Mesothelial cell of epicardium (in vitro differentiated cells): Measurements from ENCODE around the gene ALDH1L2. TPM values are rescaled to one million over a fixed set of nuclear protein-coding genes. Genes with fewer than 3 reads are reported as not detected.

Source experiments
- DNase-seq, 2 experiments: peaks; one replicate each; pipeline ENCODE4 v3.0.0; 2021; ENCODE audit warnings: low spot score in 2 of 2; ENCODE audit not compliant: unreplicated experiment in 2 of 2
- H3K27ac Mint-ChIP-seq: 2 replicates; pipeline ENCODE4 v1.8.0; 2021; ENCODE audit warnings: mixed read lengths
- H3K27me3 Mint-ChIP-seq: 2 replicates; pipeline ENCODE4 v1.8.0; 2021; ENCODE audit warnings: low read depth, mixed read lengths
- H3K36me3 Mint-ChIP-seq: 2 replicates; pipeline ENCODE4 v1.8.0; 2021; ENCODE audit warnings: mixed read lengths
- H3K4me1 Mint-ChIP-seq: 2 replicates; pipeline ENCODE4 v1.8.0; 2021; ENCODE audit warnings: mixed read lengths
- H3K4me3 Mint-ChIP-seq: 2 replicates; pipeline ENCODE4 v1.8.0; 2021; ENCODE audit warnings: mild to moderate bottlenecking, moderate library complexity, mixed read lengths
- H3K9me3 Mint-ChIP-seq: 2 replicates; pipeline ENCODE4 v1.8.0; 2021; ENCODE audit warnings: mixed read lengths
- CTCF ChIP-seq: fragments of 200-600 bp; sonication (generic); IDR thresholded peaks from one replicate; pipeline ENCODE4 v1.5.0; 2021; ENCODE audit warnings: antibody characterized with exemption; ENCODE audit not compliant: unreplicated experiment
- total RNA-seq: library from RNA; stranded (reverse); gene quantifications from 3 replicates; pipeline ENCODE4 v1.2.1, GENCODE V29; 2021

ALDH1L2 gene
- total RNA-seq, 1 donor from 2014 or later = 3.2 TPM

DNA sequence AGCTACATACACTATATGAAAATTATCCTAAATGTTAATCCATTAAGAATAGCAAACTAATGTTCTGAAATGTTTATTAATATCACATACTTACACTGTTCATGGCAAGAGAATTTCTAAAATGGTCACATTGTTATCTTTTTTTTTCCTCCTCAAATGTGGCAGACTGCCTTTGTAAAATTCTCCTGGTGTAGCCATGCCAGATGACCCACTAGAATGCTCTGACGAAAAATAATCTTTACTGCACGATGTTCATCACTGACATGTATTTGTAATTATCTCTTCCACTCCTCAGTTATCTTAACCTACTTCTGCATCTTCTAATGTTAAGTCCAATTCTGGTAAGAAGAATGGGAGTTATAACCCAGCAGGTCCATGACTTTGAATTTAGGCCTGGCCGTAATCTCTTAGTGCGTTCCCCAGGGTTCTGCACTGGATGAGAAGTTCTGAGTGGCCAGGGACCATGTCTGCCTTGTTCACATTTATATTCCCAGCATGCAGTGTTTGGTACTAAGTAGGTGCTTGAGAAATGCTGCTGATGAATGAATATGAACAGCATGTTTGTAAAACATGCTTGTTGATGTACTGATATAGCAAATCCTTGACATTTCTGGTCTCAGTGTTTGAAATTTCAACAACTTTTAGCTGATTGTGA lies 51.4 kb downstream of the ALDH1L2 start:
- TF ChIP-seq CTCF = no peak
- DNase-seq = no peak
- Mint-ChIP-seq H3K9me3 (no peaks in the 10 kb centered on the region), H3K4me1 (no peaks in the 10 kb centered on the region), H3K27me3 (no peaks in the 10 kb centered on the region), H3K4me3 (no peak overlapping the region), H3K27ac (no peak overlapping the region), H3K36me3 (no peaks in the 10 kb centered on the region)

DNA sequence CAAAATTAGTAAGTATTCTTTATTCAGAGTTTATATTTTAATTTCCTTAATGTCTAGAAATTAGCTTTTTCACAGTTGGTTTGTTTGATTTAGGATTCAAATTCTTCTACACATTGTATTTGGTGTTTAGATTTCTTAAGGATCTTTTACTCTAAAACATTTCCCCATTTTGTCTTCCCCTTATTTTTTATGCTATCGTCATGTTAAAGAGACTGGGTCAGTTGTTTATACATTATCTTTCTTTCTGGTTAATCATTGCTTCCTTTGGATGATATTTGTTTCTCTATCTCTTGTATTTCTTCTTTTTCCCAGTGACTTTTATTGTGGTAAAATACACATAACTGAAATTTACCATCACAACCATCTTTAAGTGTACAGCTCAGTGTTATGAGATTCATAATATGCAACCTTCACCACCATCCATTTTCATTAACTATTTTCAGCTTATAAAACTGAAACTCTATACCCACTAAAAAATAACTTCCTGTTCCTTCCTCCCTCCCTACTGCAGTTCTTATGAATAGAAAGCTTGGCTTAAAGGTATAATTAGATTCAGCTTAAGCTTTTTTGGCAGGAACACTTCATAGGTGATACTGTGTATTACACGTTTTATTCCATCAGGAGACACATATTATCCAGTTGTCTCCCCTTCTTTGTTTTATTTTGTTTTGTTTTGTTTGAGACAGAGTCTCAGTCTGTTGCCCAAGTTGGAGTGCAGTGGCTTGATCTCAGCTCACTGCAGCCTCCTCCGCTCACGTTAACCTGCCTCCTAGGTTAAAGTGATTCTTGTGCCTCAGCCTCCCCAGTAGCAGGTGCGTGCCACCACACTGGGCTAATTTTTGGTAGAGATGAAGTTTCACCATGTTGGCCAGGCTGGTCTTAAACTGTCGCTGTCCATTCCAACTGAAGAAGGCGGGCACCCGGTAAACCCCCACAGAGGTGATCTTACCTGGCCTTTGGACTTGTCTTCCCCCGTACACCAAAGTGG lies 53.1 kb downstream of the ALDH1L2 start:
- TF ChIP-seq CTCF = no peak
- no peak overlapping the region for H3K4me3 Mint-ChIP-seq
- H3K27me3 Mint-ChIP-seq = no peaks in the 10 kb centered on the region
- no peaks in the 10 kb centered on the region for H3K36me3 Mint-ChIP-seq
- no peaks in the 10 kb centered on the region for H3K9me3 Mint-ChIP-seq
- peaks cover 10% of the 10 kb centered on the region for H3K4me1 Mint-ChIP-seq
- no peak overlapping the region for H3K27ac Mint-ChIP-seq
- no peak for DNase-seq

- Mint-ChIP-seq H3K27ac (peak overlapping the region; percentile 67), H3K4me3 (no peak overlapping the region), H3K9me3 (no peaks in the 10 kb centered on the region), H3K36me3 (no peaks in the 10 kb centered on the region), H3K27me3 (no peaks in the 10 kb centered on the region), H3K4me1 (peaks cover 28% of the 10 kb centered on the region)
- no peak for DNase-seq
- TF ChIP-seq CTCF = no peak
Measured at GRCh38 chr12:105026411-105026810, 57.8 kb downstream of the ALDH1L2 start.

DNA sequence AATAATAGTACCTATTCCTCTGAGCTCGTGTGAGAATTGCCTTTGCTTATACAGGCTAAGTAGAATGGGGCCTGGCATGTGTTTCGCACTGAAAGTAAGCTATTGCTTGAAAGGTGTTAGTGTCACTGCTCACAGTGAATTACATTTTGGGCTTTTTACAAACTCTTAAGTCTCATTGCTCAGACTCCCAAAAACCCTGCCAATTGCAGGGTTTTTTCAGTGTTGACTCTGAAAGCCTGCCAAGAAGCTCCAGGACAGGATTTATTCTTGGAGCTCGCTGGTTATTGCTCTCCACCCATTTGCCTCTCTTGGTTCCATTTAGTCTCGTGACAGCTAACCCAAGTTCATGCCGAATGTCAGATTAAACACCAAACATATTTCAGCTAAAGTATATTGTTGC lies 58.4 kb downstream of the ALDH1L2 start:
- DNase-seq = no peak
- no peak overlapping the region for H3K4me3 Mint-ChIP-seq
- peak overlapping the region; percentile 67 for H3K27ac Mint-ChIP-seq

DNA sequence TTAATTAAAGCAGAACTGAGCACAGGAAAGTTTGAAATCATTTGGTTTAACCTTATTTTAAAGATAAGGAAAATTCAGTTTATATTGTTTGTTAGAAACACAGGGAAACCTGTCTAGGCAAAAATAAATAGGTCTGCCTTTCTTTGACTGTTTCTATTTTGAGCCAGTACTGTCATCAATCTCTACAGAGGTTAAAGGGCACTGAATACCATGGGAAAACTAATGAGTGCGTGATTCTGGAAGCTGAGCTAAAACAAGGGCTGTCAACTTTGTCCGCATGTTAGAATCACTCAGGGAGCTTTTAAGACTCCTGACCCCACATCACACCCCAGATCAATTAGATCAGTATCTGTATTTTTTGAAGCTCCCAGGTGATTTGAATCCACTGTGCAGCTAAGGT lies 59.3 kb downstream of the ALDH1L2 start:
- Mint-ChIP-seq H3K9me3 (no peaks in the 10 kb centered on the region), H3K36me3 (no peaks in the 10 kb centered on the region), H3K4me3 (no peak overlapping the region), H3K27me3 (no peaks in the 10 kb centered on the region), H3K27ac (no peak overlapping the region), H3K4me1 (peaks cover 39% of the 10 kb centered on the region)
- no peak for TF ChIP-seq CTCF
- DNase-seq = no peak

More for the DNA sequence above, 58.4 kb downstream of the ALDH1L2 start:
- no peak for TF ChIP-seq CTCF
- no peaks in the 10 kb centered on the region for H3K9me3 Mint-ChIP-seq
- no peaks in the 10 kb centered on the region for H3K27me3 Mint-ChIP-seq
- H3K4me1 Mint-ChIP-seq = peaks cover 29% of the 10 kb centered on the region
- no peaks in the 10 kb centered on the region for H3K36me3 Mint-ChIP-seq
